HG02642 (cell line): ENCODE results near the gene HRH4.

Experiments
- ATAC-seq: cut with Tn5 transposase; IDR thresholded peaks from one replicate; pipeline ENCODE4 v1.9.1; 2021; ENCODE audit warnings: mild to moderate bottlenecking; ENCODE audit not compliant: unreplicated experiment, poor library complexity

Gene HRH4

GRCh38 chr18:24462838-24463775 is 2.7 kb downstream of the HRH4 start:
- no peak for ATAC-seq

GRCh38 chr18:24465486-24465885 is 5.0 kb downstream of the HRH4 start:
- no peak for ATAC-seq

- ATAC-seq, result no peak
Measured at GRCh38 chr18:24466771-24467170, 6.3 kb downstream of the HRH4 start.

- no peak for ATAC-seq
Measured at GRCh38 chr18:24470022-24470618, 9.7 kb downstream of the HRH4 start.

- no peak for ATAC-seq
Measured at GRCh38 chr18:24470805-24471204, 10.4 kb downstream of the HRH4 start.

- ATAC-seq, result no peak
Measured at GRCh38 chr18:24472591-24472990, 12.2 kb downstream of the HRH4 start.

- no peak for ATAC-seq
Measured at GRCh38 chr18:24474406-24474805, 14.0 kb downstream of the HRH4 start.

GRCh38 chr18:24475926-24476589 is 15.6 kb downstream of the HRH4 start:
- ATAC-seq, result no peak

GRCh38 chr18:24479371-24479770 is 18.9 kb downstream of the HRH4 start:
- no peak for ATAC-seq

- no peak for ATAC-seq
Measured at GRCh38 chr18:24482821-24483220, 22.4 kb downstream of the HRH4 start.

- no peak for ATAC-seq
Measured at GRCh38 chr18:24485681-24486080, 25.2 kb downstream of the HRH4 start.

- no peak for ATAC-seq
Measured at GRCh38 chr18:24486684-24487083, 26.2 kb downstream of the HRH4 start.

- no peak for ATAC-seq
Measured at GRCh38 chr18:24488824-24489493, 28.5 kb downstream of the HRH4 start.

- ATAC-seq, result no peak
Measured at GRCh38 chr18:24490539-24490938, 30.1 kb downstream of the HRH4 start.

GRCh38 chr18:24491927-24492834 is 31.7 kb downstream of the HRH4 start:
- peak; percentile 82 for ATAC-seq

- no peak for ATAC-seq
Measured at GRCh38 chr18:24494586-24494985, 34.1 kb downstream of the HRH4 start.

GRCh38 chr18:24497031-24497754 is 36.8 kb downstream of the HRH4 start:
- no peak for ATAC-seq

GRCh38 chr18:24499814-24500213 is 39.4 kb downstream of the HRH4 start:
- ATAC-seq, result no peak

- ATAC-seq, result no peak
Measured at GRCh38 chr18:24500217-24500616, 39.8 kb downstream of the HRH4 start.
